Endodermal cell (in vitro differentiated cells): ENCODE measurements around the gene C6orf58. TPM values are rescaled to one million over a fixed set of nuclear protein-coding genes. Genes with fewer than 3 reads are reported as not detected.
A peak's percentile ranks its signal among the peaks of the same experiment; 100 is the strongest.

ENCODE experiments used
- DNase-seq: peaks from one replicate; pipeline ENCODE4 v3.0.0-alpha.2; 2017
- H3K27ac ChIP-seq: 2 replicates; pipeline ENCODE4 v1.5.1; 2013; ENCODE audit warnings: mild to moderate bottlenecking, low read depth, low read length, moderate library complexity
- H3K27me3 ChIP-seq: 2 replicates; pipeline ENCODE4 v1.6.1; 2013; ENCODE audit warnings: mild to moderate bottlenecking, low read length, moderate library complexity; ENCODE audit not compliant: insufficient read depth, control insufficient read depth, poor library complexity, severe bottlenecking
- H3K36me3 ChIP-seq: 2 replicates; pipeline ENCODE4 v1.7.0; 2013; ENCODE audit warnings: mild to moderate bottlenecking, low read length, moderate library complexity; ENCODE audit not compliant: control insufficient read depth, insufficient read depth
- H3K4me1 ChIP-seq: one replicate; pipeline ENCODE4 v1.7.0; 2013; ENCODE audit warnings: low read length; ENCODE audit not compliant: control insufficient read depth, insufficient read depth
- H3K4me3 ChIP-seq: 2 replicates; pipeline ENCODE4 v1.5.1; 2013; ENCODE audit warnings: mild to moderate bottlenecking, low read length, moderate library complexity
- H3K9ac ChIP-seq: 2 replicates; pipeline ENCODE4 v1.6.1; 2013; ENCODE audit warnings: mild to moderate bottlenecking, low read length, moderate library complexity; ENCODE audit not compliant: poor library complexity, severe bottlenecking; ENCODE audit errors: extremely low read depth
- H3K9me3 ChIP-seq: 2 replicates; pipeline ENCODE4 v1.6.1; 2013; ENCODE audit warnings: mild to moderate bottlenecking, low read length, moderate library complexity; ENCODE audit not compliant: control insufficient read depth
- H3K27ac Mint-ChIP-seq: 2 replicates; pipeline ENCODE4 v1.8.0; 2020; ENCODE audit warnings: mixed read lengths
- H3K27me3 Mint-ChIP-seq: 2 replicates; pipeline ENCODE4 v1.8.0; 2021; ENCODE audit warnings: mild to moderate bottlenecking, mixed read lengths; ENCODE audit not compliant: insufficient read depth
- H3K36me3 Mint-ChIP-seq: 2 replicates; pipeline ENCODE4 v1.8.0; 2020; ENCODE audit warnings: low read depth, mixed read lengths
- H3K4me1 Mint-ChIP-seq: 2 replicates; pipeline ENCODE4 v1.8.0; 2020; ENCODE audit warnings: mixed read lengths
- H3K4me3 Mint-ChIP-seq: 2 replicates; pipeline ENCODE4 v1.8.0; 2020; ENCODE audit warnings: mild to moderate bottlenecking, moderate library complexity, mixed read lengths
- H3K9me3 Mint-ChIP-seq: 2 replicates; pipeline ENCODE4 v1.8.0; 2020; ENCODE audit warnings: mild to moderate bottlenecking, mixed read lengths
- CTCF ChIP-seq: fragments of 200-600 bp; sonication (generic); conservative IDR thresholded peaks from 2 replicates; pipeline ENCODE4 v1.5.0; 2021; ENCODE audit warnings: antibody characterized with exemption, mild to moderate bottlenecking
- WGBS, 2 experiments: methylation state at CpG; one replicate each; pipeline versions ENCODE4 v1.1.5 to v1.1.7; 2013; ENCODE audit warnings: missing lambda C conversion rate in 2 of 2, mixed read lengths in 1 of 2; ENCODE audit not compliant: insufficient coverage in 1 of 2, insufficient read length in 1 of 2; 5-methylcytosine and 5-hydroxymethylcytosine counted together
- total RNA-seq, 2 donors: library from RNA; stranded (reverse); fragmentation: NEBNext Ultra II Directional in 1 of 2; extraction: Animal tissue kit (Norgen Biotek cat#: 25700) in 1 of 2; gene quantifications; 2 replicates in 1 of 2; 3 replicates in 1 of 2; pipeline ENCODE4 v1.2.1, GENCODE V29; 2021

C6orf58 gene
- total RNA-seq, 2 donors from 2014 or later, result not detected

- Histone ChIP-seq H3K9ac (no peak overlapping the region), H3K27ac (no peak overlapping the region), H3K4me1 (no peaks in the 10 kb centered on the region), H3K4me3 (no peak overlapping the region), H3K36me3 (no peaks in the 10 kb centered on the region), H3K9me3 (no peaks in the 10 kb centered on the region), H3K27me3 (no peaks in the 10 kb centered on the region)
- WGBS, 2 experiments, result 84% methylated on average over 2 of the region's 2 CpGs; no CpG with 5 or more reads in 1 of the 2 experiments
- Mint-ChIP-seq H3K9me3 (no peaks in the 10 kb centered on the region), H3K36me3 (no peaks in the 10 kb centered on the region), H3K4me3 (no peak overlapping the region), H3K27ac (no peak overlapping the region), H3K27me3 (no peaks in the 10 kb centered on the region), H3K4me1 (no peaks in the 10 kb centered on the region)
- TF ChIP-seq CTCF, result no peak
- no peak for DNase-seq
These were observed 38.2 kb upstream of the C6orf58 start for GRCh38 chr6:127538750-127539264.

- H3K27ac ChIP-seq, result no peak overlapping the region
- Mint-ChIP-seq H3K4me3 (no peak overlapping the region), H3K27ac (no peak overlapping the region), H3K9me3 (no peaks in the 10 kb centered on the region), H3K36me3 (no peaks in the 10 kb centered on the region), H3K4me1 (no peaks in the 10 kb centered on the region), H3K27me3 (no peaks in the 10 kb centered on the region)
- H3K27me3 ChIP-seq, result no peaks in the 10 kb centered on the region
- H3K9ac ChIP-seq, result no peak overlapping the region
- DNase-seq, result no peak
- H3K36me3 ChIP-seq, result no peaks in the 10 kb centered on the region
- TF ChIP-seq CTCF, result peak; percentile 45
- H3K4me1 ChIP-seq, result no peaks in the 10 kb centered on the region
- 60% methylated on average over 1 of the region's 2 CpGs; no CpG with 5 or more reads in 1 of the 2 experiments for WGBS, 2 experiments
- no peaks in the 10 kb centered on the region for H3K9me3 ChIP-seq
- H3K4me3 ChIP-seq, result no peak overlapping the region
These were observed 37.7 kb upstream of the C6orf58 start for GRCh38 chr6:127539272-127539671.

- Mint-ChIP-seq H3K27ac (no peak overlapping the region), H3K9me3 (no peaks in the 10 kb centered on the region), H3K4me1 (no peaks in the 10 kb centered on the region), H3K27me3 (no peaks in the 10 kb centered on the region), H3K36me3 (no peaks in the 10 kb centered on the region), H3K4me3 (no peak overlapping the region)
- no peaks in the 10 kb centered on the region for H3K9me3 ChIP-seq
- H3K27ac ChIP-seq, result no peak overlapping the region
- H3K36me3 ChIP-seq, result no peaks in the 10 kb centered on the region
- no peak overlapping the region for H3K4me3 ChIP-seq
- no peaks in the 10 kb centered on the region for H3K4me1 ChIP-seq
- H3K9ac ChIP-seq, result no peak overlapping the region
- peak; percentile 73 for TF ChIP-seq CTCF
- DNase-seq, result peak; percentile 59
- no peaks in the 10 kb centered on the region for H3K27me3 ChIP-seq
- 33% methylated on average over 1 of the region's 1 CpG; no CpG with 5 or more reads in 1 of the 2 experiments for WGBS, 2 experiments
These were observed 29.8 kb upstream of the C6orf58 start for GRCh38 chr6:127547215-127547614.
